GM21367 (cell line): ENCODE measurements around the gene GMPPB.
"Not testable (repeated sequence)": the region's sequence is repeated elsewhere in the genome, so short reads cannot be mapped to it uniquely, and the experiment has no call there.

Source experiments
- ATAC-seq: cut with Tn5 transposase; IDR thresholded peaks from one replicate; pipeline ENCODE4 v1.9.1; 2021; ENCODE audit not compliant: unreplicated experiment

The GMPPB gene

DNA sequence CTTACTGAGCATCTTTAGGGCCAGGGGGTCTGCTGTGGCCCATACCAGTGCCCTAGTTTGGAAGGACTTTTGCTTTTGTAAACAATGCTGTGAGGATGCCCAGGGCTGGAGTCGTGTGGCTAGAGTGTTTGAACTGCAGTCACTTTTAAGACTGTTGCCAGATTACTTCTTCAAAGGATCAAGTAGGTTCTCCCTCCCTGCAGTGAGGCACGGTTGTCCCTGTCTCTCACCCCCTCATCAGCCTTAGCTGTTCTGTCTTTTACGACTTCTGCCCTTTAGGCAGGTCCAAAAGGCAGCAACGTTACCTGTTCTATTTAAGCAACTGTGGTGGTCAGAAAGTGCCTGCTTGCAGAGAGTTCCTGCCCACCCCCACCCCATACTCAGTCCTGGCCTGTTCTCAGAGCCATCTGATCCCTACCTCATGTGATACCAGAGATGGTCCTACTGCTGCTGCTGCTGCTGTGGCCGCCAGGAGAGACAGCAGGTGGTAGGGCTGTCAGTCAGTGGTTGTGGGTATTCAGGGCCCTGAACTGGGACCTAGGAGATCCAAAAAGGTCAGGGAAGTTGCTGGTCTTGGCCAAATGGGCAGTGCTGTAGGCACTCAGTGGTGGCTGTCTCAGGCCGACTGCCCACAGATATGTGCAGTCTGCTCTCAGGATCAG lies 29.2 kb downstream of the GMPPB start:
- ATAC-seq: not testable (repeated sequence)

DNA sequence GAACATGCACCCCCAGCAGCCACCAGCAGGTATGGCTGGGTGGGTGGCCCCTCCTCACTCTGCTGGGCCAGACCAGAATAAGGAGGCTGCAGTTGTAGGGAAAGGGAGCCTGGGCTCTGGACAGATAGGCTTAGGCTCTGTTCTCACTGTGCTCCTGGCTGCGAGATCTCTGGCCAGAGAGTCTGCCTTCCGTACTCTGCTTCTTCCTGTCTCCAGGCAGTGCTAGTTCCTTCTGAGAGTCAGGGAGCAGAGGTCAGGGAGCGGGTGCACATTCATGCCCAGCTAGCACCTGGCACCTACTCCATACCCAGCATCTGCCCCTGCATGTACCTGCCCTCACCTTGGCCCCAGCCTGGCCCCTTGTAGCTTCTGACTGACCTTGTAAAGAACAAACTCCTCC lies 32.3 kb downstream of the GMPPB start:
- ATAC-seq: not testable (repeated sequence)

GRCh38 chr3:49690856-49691255 lies 32.9 kb downstream of the GMPPB start:
- not testable (repeated sequence) for ATAC-seq

DNA sequence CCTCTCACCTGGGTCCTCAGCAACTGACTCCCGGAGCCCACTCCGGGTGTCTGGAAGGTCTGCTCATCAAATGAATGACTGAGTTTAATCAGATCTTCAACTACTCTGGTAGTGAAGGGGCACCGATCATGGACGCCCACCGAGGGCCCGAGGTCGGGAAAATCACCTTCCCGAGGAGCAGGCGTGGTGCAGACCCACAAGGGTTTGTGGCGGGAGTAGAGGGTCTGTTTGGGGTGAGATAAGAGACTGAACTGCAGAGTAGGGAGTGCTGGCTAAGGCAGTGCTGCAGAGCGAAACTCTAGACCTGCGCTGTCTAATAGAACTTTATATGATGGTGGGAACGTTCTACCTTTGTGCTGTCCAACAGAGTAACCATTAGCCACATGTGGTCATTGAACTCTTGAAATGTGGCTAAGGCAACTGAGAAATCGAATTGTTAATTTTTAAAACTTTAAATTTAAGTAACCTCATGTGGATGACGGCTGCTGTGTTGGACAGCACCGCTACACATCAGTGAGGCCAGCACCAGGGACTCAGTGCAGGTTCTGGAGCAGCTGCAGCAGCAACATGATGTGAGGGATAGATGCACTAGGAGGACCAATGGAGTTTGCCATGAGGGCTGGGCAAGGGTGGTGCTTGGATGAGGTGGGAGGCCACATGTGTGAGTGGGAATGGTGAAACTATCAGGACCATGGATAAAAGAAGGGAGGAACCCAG lies 33.7 kb downstream of the GMPPB start:
- ATAC-seq: not testable (repeated sequence)

- ATAC-seq: peak; percentile 43
These were observed 34.5 kb downstream of the GMPPB start, which contains the start of the genes MST1 and RNF123 for GRCh38 chr3:49689046-49689907. Gene MST1 (minus strand): TSS chr3:49689474. CDS start chr3:49688691, 783 bp downstream. Gene RNF123 (plus strand): TSS chr3:49689557. CDS start chr3:49691166, 1,609 bp downstream.

DNA sequence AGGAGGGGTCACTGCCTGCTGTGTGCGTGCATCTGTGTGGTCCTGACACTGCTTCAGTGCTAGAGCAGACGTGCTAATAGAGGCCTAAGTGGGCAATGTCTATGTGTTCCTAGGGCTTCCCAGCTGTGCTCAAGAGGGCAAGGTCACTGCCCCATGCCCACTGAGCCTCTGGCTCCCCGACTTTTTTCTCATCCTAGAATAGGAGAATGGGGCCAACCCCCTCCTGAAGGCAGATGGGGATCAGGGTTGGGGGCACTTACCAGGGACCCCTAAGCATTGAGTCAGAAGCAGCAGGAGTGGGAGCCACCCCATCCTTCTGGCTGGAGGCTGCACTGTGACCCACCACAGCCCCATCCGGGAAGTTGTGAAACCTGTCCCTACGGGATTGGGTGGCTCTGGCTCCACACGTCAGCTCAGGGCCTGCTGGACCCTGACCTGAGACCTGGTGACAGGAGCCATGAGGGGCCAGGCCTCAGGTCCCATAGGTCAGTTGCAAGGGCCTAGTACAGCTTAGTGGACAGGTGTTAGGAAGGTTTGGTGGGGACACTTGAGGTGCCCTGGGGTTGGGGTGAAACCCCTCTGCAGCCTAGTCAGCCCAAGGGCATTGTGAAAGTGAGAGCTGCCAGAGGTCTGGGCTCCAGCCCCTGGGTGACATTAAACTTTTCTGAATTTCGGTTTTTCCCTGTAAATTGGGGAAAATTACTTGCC lies 35.3 kb downstream of the GMPPB start:
- not testable (repeated sequence) for ATAC-seq

- not testable (repeated sequence) for ATAC-seq
These were observed 36.3 kb downstream of the GMPPB start for GRCh38 chr3:49687424-49687795.

GRCh38 chr3:49686769-49687423 lies 36.9 kb downstream of the GMPPB start:
- ATAC-seq: not testable (repeated sequence)

GRCh38 chr3:49686346-49686745 lies 37.4 kb downstream of the GMPPB start:
- ATAC-seq: not testable (repeated sequence)

DNA sequence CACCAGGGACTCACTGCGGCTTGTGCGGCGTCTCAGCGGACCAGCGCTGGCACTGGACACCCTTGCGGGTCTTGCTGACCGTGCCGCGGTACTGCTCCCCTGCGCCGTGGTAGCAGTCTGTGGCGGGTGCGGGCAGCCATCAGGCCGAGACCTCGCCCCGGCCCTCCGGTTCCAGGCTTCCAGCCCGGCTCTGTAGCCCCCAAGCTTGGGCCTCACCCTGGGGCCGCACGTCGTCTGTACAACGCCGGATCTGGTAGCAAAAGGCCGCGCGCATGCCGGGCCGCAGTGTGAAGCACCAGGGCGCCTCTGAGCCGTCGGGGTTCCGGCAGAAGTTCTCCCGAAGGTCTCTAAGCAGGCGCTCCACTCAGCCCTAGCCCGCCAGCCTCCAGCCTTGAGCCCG lies 37.9 kb downstream of the GMPPB start:
- not testable (repeated sequence) for ATAC-seq

DNA sequence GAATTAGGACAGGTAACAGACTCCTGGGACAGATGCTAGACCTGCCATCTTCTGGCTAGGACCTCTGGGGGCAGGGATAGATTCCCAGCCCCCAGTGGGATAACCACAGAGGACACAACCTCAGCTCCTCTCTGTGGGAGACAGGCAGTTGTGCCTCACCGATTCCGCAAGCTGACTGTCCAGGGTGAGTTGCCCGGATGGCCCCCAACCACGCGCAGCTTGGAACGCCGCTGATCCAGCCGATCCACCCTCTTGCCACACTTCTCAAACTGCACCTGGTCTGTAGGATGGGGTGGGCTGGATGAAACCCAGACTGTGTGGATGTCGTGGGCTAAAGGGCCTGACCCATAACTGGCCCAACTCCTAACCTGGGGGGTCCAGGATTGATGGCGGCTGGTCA lies 38.6 kb downstream of the GMPPB start:
- not testable (repeated sequence) for ATAC-seq

- not testable (repeated sequence) for ATAC-seq
These were observed 39.3 kb downstream of the GMPPB start for GRCh38 chr3:49684453-49684852.

- no peak for ATAC-seq
These were observed 40.6 kb downstream of the GMPPB start for GRCh38 chr3:49683162-49683561.

- ATAC-seq: no peak
These were observed 42.2 kb downstream of the GMPPB start for GRCh38 chr3:49681543-49681942.

DNA sequence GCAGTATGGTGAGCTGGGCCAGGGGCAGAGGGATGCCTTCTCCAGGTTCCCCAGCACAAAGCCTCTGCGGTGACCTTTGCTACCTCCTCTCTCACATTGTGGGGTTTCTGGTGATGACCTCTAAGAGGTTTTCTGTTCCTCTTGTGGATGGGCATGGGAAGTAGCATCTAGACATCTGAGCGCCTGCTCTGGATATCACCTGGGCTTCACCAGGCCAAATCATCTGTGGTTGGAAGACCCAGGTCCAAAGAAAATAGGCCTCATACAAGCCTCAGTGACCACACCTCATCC lies 42.6 kb downstream of the GMPPB start:
- no peak for ATAC-seq

- ATAC-seq: no peak
These were observed 43.1 kb downstream of the GMPPB start for GRCh38 chr3:49680493-49681231.

DNA sequence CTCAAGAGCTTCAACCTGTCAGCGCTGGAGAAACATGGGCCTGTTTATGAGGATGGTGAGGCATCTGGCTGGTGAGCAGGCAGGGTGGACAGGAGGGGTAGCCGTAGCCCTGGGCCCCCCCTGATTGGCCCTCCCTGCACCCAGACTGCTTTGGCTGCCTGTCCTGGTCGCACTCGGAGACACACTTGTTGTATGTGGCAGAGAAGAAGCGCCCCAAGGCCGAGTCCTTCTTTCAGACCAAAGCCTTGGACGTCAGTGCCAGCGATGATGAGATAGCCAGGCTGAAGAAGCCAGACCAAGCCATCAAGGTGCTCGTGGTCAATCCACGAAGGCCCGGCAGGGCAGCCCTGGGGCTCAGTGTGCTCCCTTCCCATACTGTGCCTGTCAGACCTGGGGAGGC lies 47.8 kb downstream of the GMPPB start:
- no peak for ATAC-seq

DNA sequence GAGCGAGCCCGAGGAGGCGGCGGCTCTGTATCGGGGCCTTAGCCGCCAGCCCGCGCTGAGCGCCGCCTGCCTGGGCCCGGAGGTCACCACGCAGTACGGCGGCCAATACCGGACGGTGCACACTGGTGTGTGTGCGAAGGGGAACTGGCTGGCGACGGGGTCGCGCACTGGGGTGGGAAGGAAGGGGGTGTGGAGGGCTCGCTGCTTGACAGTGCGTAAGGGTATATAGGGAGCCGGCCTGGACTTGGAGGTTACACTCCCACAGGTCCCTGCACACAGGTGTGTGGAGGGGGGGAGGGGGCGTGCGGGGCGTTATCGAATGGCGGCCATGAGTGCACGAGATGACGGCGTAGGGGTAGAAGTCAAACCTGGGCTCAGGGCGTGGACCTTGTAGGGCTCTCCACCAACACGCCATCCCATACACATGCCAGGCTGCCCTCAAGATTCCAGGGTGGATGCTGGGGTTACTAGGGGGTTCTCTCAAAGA lies 49.2 kb downstream of the GMPPB start:
- peak; percentile 26 for ATAC-seq

- ATAC-seq: peak; percentile 60
These were observed 49.8 kb downstream of the GMPPB start, which contains the start of gene APEH for GRCh38 chr3:49673715-49674496. Gene APEH (plus strand): TSS chr3:49674351. CDS start chr3:49674402, 51 bp downstream.
